Measurements from ENCODE around the gene ARHGAP31. TPM values are rescaled to one million over a fixed set of nuclear protein-coding genes. Genes with fewer than 3 reads are reported as not detected.
A peak's percentile ranks its signal among the peaks of the same experiment; 100 is the strongest.

ARHGAP31 gene
- total and polyA plus RNA-seq, 2 donors (not counting 1 experiment from before 2014, with no cell fraction given), result 3.5 to 8.1 TPM

DNA sequence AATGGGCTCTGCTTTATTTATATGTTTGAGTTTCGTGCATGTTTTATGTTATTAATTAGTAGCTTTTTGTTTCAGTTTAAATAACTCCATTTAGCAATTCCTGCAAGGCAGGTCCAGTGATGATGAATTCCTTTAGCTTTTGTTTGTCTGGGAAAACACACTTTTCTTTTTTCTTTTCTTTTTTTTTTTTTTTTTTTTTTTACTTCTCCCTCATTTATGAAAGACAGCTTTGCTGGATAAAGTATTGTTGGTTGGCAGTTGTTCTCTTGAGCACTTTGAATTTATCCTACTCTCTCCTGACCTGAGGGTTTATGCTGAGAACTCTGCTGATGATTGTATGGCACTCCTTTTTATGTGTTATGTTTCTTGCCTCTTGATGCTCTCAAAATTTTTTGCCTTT, 133.5 kb downstream of the ARHGAP31 start:
- no peak overlapping the region for H2AFZ ChIP-seq (ENCODE audit: low read length)
- H3K9me3 ChIP-seq (ENCODE audit: control insufficient read depth, insufficient read depth, low read depth, low read length), result no peaks in the 10 kb centered on the region
- no peaks in the 10 kb centered on the region for H3K27me3 ChIP-seq (ENCODE audit: control insufficient read depth, insufficient read depth, low read length)
- no peak overlapping the region for H3K4me3 ChIP-seq (replicated peaks in 1 of 4; ENCODE audit: control extremely low read depth in 1 of 4, insufficient read depth in 1 of 4, low read depth in 3 of 4, low read length in 4 of 4)
- DNase-seq (ENCODE audit: low read depth in 2 of 2), result peak in 1 of 2 donors; percentile 14
- H3K79me2 ChIP-seq (ENCODE audit: control insufficient read depth, insufficient read depth, low read length), result no peaks in the 10 kb centered on the region
- H4K20me1 ChIP-seq (ENCODE audit: control insufficient read depth, extremely low read depth, insufficient read depth, low read length), result no peaks in the 10 kb centered on the region
- TF ChIP-seq, protein P1, sequence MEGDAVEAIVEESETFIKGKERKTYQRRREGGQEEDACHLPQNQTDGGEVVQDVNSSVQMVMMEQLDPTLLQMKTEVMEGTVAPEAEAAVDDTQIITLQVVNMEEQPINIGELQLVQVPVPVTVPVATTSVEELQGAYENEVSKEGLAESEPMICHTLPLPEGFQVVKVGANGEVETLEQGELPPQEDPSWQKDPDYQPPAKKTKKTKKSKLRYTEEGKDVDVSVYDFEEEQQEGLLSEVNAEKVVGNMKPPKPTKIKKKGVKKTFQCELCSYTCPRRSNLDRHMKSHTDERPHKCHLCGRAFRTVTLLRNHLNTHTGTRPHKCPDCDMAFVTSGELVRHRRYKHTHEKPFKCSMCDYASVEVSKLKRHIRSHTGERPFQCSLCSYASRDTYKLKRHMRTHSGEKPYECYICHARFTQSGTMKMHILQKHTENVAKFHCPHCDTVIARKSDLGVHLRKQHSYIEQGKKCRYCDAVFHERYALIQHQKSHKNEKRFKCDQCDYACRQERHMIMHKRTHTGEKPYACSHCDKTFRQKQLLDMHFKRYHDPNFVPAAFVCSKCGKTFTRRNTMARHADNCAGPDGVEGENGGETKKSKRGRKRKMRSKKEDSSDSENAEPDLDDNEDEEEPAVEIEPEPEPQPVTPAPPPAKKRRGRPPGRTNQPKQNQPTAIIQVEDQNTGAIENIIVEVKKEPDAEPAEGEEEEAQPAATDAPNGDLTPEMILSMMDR (conservative IDR thresholded peaks at IDR 0.05 in 1 of 2, IDR thresholded peaks at IDR 0.05 in 1 of 2; ENCODE audit: low read depth in 1 of 2, low read length in 2 of 2), result no peak
- no peak for TF ChIP-seq EZH2 (IDR thresholded peaks at IDR 0.05; ENCODE audit: low read length, missing control alignments)
- H3K9ac ChIP-seq (ENCODE audit: insufficient read depth, low read length), result no peak overlapping the region
- H3K36me3 ChIP-seq (ENCODE audit: control insufficient read depth, insufficient read depth, low read length), result peaks cover 9% of the 10 kb centered on the region
- no peak overlapping the region for H3K4me2 ChIP-seq (ENCODE audit: extremely low read depth, insufficient read depth, low read length)
- no peak overlapping the region for H3K27ac ChIP-seq (ENCODE audit: insufficient read depth, low read length)
- no peaks in the 10 kb centered on the region for H3K4me1 ChIP-seq (ENCODE audit: control insufficient read depth, extremely low read depth, insufficient read depth, low read length)

DNA sequence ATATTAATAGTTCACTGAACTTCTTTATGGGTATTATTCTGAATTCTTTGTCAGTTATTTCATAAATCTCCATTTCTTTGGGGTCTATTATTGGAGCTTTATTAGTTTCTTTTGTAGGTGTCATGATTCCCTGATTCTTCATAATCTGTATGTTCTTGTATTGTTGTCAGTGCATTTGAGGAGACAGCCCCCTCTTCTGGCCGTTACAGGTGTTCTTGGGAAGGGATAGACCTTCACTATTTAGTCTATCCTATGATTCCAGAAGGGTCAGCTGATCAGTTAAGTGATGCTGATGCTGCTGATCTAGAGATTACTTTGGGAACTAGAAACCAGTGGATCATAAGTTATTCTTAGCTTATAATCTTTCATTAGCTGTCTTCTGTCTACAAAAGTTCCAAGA, 134.4 kb downstream of the ARHGAP31 start:
- no peak overlapping the region for H3K27ac ChIP-seq (ENCODE audit: insufficient read depth, low read length)
- H3K36me3 ChIP-seq (ENCODE audit: control insufficient read depth, insufficient read depth, low read length), result peaks cover 9% of the 10 kb centered on the region
- TF ChIP-seq, protein P1 (conservative IDR thresholded peaks at IDR 0.05 in 1 of 2, IDR thresholded peaks at IDR 0.05 in 1 of 2; ENCODE audit: low read depth in 1 of 2, low read length in 2 of 2), result peak in 1 of 2 donors; percentile 1
- no peak for TF ChIP-seq EZH2 (IDR thresholded peaks at IDR 0.05; ENCODE audit: low read length, missing control alignments)
- H3K27me3 ChIP-seq (ENCODE audit: control insufficient read depth, insufficient read depth, low read length), result no peaks in the 10 kb centered on the region
- no peak for DNase-seq (ENCODE audit: low read depth in 2 of 2)
- no peaks in the 10 kb centered on the region for H3K9me3 ChIP-seq (ENCODE audit: control insufficient read depth, insufficient read depth, low read depth, low read length)
- H2AFZ ChIP-seq (ENCODE audit: low read length), result no peak overlapping the region
- H3K4me1 ChIP-seq (ENCODE audit: control insufficient read depth, extremely low read depth, insufficient read depth, low read length), result no peaks in the 10 kb centered on the region
- no peak overlapping the region for H3K4me2 ChIP-seq (ENCODE audit: extremely low read depth, insufficient read depth, low read length)
- no peak overlapping the region for H3K9ac ChIP-seq (ENCODE audit: insufficient read depth, low read length)
- H4K20me1 ChIP-seq (ENCODE audit: control insufficient read depth, extremely low read depth, insufficient read depth, low read length), result no peaks in the 10 kb centered on the region
- no peaks in the 10 kb centered on the region for H3K79me2 ChIP-seq (ENCODE audit: control insufficient read depth, insufficient read depth, low read length)
- no peak overlapping the region for H3K4me3 ChIP-seq (replicated peaks in 1 of 4; ENCODE audit: control extremely low read depth in 1 of 4, insufficient read depth in 1 of 4, low read depth in 3 of 4, low read length in 4 of 4)

DNA sequence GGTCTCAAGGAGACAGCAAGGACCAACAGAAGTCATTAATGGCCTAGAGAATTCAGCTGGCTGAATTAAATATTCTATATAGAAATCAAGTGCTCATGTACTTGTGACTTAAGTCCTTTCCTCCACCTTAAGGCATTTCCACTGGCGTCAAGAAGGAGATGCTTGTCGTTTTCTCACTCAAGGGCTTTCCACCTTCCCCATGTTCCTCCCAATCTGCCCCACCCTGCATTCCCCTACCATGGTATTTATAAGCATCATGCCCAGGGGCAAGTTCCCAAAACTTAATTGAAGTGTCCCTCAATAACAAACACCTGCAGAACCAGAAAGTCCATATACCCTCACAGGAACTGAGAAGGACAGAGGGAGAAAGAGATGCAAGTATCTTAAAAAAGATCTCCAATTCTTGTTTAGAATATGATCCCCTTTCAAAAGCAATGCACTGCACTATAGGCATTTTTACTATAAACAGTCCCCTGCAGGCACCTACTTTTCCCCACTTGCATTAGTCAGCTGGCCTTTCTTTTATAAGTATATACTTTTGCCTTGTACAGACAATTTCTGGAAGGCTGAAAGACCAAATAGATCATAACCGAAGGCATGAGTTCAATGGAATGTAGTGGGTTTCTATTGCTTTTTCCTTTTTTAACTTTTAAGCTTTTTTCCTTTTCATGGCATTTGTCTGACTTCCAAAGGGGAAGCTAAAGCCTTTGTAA, 139.6 kb downstream of the ARHGAP31 start:
- Histone ChIP-seq H3K4me3 (replicated peaks in 1 of 4; ENCODE audit: control extremely low read depth in 1 of 4, insufficient read depth in 1 of 4, low read depth in 3 of 4, low read length in 4 of 4) (no peak overlapping the region), H3K9me3 (ENCODE audit: control insufficient read depth, insufficient read depth, low read depth, low read length) (no peaks in the 10 kb centered on the region), H3K4me2 (ENCODE audit: extremely low read depth, insufficient read depth, low read length) (no peak overlapping the region), H3K27me3 (ENCODE audit: control insufficient read depth, insufficient read depth, low read length) (no peaks in the 10 kb centered on the region), H3K36me3 (ENCODE audit: control insufficient read depth, insufficient read depth, low read length) (peaks cover 23% of the 10 kb centered on the region), H2AFZ (ENCODE audit: low read length) (no peak overlapping the region), H4K20me1 (ENCODE audit: control insufficient read depth, extremely low read depth, insufficient read depth, low read length) (no peaks in the 10 kb centered on the region), H3K9ac (ENCODE audit: insufficient read depth, low read length) (no peak overlapping the region), H3K4me1 (ENCODE audit: control insufficient read depth, extremely low read depth, insufficient read depth, low read length) (no peaks in the 10 kb centered on the region), H3K27ac (ENCODE audit: insufficient read depth, low read length) (no peak overlapping the region), H3K79me2 (ENCODE audit: control insufficient read depth, insufficient read depth, low read length) (no peaks in the 10 kb centered on the region)
- TF ChIP-seq, protein P1 (conservative IDR thresholded peaks at IDR 0.05 in 1 of 2, IDR thresholded peaks at IDR 0.05 in 1 of 2; ENCODE audit: low read depth in 1 of 2, low read length in 2 of 2), result no peak
- TF ChIP-seq EZH2 (IDR thresholded peaks at IDR 0.05; ENCODE audit: low read length, missing control alignments), result no peak
- DNase-seq (ENCODE audit: low read depth in 2 of 2), result no peak
